Measurements from ENCODE around the gene SLC22A16.

The SLC22A16 gene

DNA sequence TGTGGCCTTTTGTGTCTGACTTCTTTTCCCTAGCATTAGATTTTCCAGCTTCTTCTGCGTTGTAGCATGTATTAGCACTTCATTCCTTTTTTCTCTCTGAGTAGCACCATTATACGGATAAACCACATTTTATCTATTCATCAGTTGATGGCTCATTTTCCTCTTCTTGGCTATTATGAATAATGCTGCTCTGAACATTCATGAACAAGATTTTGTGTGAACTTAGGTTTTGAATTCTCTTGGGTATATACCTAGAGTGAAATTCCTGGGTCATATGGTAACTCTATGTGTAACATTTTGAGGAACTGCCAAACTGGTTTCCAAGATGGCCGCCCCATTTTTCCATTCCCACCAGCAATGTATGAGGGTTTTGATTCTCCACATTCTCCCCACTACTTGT is 28.7 kb downstream of the SLC22A16 start:
- no peak for DNase-seq

DNA sequence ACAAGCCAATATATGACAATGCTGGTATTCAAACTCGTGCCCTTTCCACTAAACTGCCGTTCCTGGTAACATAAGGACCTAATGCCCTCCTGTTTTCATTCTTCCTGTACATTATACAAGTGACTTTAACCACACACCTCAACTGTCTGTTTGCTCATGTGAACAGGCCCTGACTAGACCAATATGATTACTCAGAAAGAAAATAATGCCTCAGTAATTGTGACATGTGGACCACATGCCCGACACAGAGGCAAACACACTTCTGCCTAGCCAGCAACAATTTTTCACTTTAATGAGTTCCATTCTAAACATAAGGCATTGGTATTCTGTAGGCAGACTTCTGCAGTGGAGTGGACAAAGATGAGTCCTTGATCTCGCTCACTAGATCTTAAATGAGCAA is 30.0 kb downstream of the SLC22A16 start:
- DNase-seq: no peak

GRCh38 chr6:110440026-110440425 is 36.4 kb downstream of the SLC22A16 start:
- no peak for DNase-seq

- no peak for DNase-seq
These were observed 37.1 kb downstream of the SLC22A16 start for GRCh38 chr6:110439356-110439755.

DNA sequence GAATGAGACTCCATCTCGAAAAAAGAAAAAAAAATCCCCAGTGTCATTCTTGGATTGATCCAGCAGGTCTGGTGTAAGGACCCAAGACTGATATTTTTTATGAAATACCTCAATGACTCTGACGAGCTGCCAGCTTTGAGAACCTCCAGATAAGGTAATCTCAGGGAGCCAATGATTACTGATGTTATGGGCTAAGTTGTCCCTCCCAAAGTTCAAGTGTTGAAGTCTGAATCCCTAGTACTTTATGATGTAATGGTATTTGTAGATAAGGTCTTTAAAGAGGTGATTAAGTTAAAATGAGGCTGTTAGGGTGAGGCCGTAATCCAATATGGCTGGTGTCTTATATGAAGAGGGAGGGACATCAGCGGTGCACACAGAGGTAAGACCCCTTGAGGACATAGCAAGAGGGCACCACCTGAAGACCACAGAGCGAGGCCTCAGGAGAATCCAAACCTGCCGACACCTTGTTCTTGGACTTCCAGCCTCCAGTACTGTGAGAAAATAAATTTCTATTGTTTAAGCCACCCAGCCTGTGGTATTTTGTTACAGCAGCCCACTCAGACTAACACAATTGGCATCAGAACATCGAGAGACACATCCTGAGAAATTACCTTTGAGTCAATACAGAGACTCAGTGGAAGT is 41.3 kb downstream of the SLC22A16 start:
- DNase-seq: no peak

GRCh38 chr6:110432285-110432900 is 44.0 kb downstream of the SLC22A16 start:
- no peak for DNase-seq

DNA sequence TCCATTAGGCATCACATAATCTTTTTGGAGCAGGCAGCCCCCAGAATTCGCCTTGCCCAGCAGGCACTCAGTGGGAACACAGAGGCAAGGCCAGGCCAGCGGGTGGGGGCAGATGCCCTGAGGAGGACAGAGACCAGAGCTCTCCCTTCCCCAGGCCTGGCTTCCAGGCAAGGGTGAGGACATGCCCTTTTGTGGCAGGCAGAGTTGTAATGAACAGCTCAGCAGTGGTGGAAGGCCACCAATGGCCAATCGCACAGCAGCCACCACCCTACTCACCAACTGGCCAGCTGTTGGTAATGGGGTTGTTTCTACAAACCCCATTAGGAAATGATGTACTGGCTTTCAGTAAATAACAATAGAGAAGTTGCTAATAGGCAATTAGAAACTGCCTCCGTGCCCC is 45.7 kb downstream of the SLC22A16 start:
- no peak for DNase-seq

- no peak for DNase-seq
These were observed 46.2 kb downstream of the SLC22A16 start for GRCh38 chr6:110430236-110430635.

- DNase-seq: no peak
These were observed 48.3 kb downstream of the SLC22A16 start for GRCh38 chr6:110428153-110428552.

GRCh38 chr6:110425816-110426215 is 50.6 kb downstream of the SLC22A16 start:
- DNase-seq: no peak

- DNase-seq: no peak
These were observed 54.0 kb downstream of the SLC22A16 start for GRCh38 chr6:110422444-110422822.

DNA sequence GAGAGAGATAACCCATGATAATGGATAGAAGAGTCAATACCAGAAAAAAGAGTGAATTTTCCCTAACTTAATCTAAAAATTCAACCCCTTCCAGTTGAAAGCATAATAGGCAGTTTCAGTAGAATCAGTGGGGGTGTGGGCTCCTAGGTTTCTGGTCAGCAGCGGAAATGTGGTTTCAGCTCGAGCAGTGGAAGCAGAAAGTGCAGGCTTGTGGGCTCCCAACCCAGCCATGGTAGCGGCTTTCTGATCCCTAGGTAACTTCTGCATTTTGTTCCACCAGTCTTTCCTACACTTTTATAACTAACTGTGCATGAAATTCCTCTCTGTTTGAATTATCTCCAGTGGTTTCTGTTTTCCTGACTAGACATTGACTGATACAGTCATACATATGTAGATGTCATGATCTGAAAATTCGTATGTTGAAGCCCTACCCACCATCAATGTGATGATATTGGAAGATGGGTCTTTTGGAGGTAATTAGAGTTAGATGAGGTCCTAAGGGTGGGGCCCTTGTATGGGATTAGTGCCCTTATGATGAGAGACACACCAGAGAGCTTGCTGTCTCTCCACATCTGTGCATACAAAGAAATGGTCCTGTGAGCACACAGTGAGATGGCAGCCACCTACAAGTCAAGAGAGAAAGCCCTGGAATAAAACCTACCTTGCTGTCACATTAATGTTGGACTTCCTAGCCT is 54.5 kb downstream of the SLC22A16 start:
- no peak for DNase-seq

GRCh38 chr6:110419028-110419739 is 57.2 kb downstream of the SLC22A16 start:
- DNase-seq: no peak

GRCh38 chr6:110418594-110418993 is 57.8 kb downstream of the SLC22A16 start:
- DNase-seq: no peak

DNA sequence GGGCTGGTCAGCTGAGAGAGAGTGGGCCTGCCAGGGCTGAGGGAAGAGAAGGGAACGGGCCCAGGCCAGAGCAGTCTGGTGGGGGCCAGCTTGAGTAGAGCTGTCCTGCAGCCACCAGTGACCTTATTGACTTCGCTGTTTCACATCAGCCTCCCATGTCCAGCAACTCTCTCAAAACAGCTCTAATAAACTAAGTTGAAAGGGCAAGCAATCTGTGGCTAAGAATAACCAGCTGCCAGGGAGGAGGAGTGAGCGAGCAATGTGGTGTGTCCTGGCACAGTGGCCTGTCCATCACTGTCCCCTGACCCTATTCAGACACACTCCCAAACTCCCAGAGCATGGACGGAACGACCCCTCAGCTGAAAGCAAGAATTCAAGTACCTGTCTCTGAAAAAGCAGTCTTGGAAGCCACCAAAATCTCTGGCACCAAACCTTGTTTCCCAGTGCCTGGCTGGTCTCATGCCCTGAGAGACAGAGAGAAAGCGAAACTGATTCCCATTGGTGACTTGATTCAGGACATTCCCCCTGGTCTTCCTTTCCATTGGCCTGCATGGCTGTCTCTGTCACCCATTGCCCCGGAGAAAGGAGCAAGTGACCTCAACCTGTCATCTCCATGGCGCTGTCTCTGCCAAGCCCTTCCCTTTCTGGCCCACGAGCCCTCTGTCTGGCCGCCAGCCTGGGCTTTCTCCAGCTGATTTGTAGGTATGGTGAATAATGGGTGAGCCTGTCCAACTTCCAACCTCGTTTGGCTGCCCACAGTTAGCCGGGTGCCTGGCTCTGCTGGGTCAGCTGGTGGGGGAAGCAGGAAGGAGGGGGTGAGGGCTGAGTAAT is 61.1 kb downstream of the SLC22A16 start, which contains the start of gene DDO:
TSS of gene DDO (minus strand) at position 490 of the 831 bp plus-strand sequence. CDS start 2,113 bp downstream, outside the sequence.
- DNase-seq: no peak

- no peak for DNase-seq
These were observed 61.7 kb downstream of the SLC22A16 start for GRCh38 chr6:110414669-110415068.

DNA sequence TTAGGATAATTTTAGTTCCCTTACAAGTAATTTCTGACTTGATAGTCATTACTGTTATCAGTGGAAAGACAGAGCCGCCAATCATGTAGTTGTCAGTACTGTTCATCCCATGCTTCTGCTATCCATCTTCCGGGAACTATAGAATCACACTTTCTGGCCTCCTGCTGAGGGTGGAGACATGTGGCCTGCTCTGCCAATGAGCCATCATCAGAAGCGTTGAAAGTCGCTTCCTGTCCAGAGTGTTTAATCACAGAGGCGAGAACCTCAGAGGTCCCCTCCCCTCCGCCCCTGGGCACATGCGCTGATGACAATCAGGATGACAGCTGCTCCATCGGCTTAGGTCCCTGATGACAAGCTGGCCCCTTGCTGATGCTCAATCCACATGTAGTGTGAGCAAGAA is 64.1 kb downstream of the SLC22A16 start:
- no peak for DNase-seq

DNA sequence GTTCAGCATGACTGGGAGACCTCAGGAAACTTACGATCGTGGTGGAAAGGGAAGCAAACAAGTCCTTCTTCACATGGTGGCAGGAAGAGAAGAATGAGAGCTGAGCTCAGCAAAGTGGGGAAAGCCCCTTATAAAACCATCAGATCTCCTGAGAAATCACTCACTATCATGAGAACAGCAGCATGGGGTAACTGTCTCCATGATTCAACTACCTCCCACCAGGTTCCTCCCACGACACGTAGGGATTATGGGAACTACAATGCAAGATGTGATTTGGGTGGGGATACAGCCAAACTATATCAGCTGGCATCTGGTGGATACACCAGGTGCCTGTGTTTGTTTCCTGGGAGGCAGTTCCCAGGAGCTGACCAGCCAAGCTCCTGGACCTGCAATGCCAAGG is 65.9 kb downstream of the SLC22A16 start:
- no peak for DNase-seq

- no peak for DNase-seq
These were observed 66.6 kb downstream of the SLC22A16 start for GRCh38 chr6:110409794-110410193.

DNA sequence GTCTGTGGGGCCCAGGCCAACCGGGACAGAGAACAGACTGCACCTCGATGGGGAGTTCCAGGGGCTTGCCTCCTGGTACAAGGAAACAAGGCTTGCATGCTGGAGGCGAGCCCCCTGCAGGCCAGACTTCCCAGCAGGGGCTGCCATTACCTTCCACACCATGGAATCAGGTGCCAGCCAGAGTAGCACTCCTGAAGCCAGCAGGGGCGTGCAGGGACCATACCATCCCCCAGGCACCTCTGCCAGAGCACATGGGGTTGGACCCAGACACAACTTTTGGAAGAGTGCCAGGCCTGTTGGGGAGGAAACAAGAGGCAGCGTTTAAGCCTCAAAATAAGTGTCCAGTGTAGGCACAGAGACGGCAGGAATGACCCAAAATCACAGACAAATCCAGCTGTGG is 67.5 kb downstream of the SLC22A16 start:
- DNase-seq: no peak

- DNase-seq: no peak
These were observed 71.8 kb downstream of the SLC22A16 start for GRCh38 chr6:110404607-110405006.

- no peak for DNase-seq
These were observed 74.7 kb downstream of the SLC22A16 start for GRCh38 chr6:110401585-110402176.
